Activated CD4-positive, alpha-beta T cell treated with anti-CD3 and anti-CD28 coated beads, Interleukin-2, amount 50 U/mL, for 4 hours (primary cell): ENCODE results near the gene NFKB1.
"Not testable (repeated sequence)": the region's sequence is repeated elsewhere in the genome, so short reads cannot be mapped to it uniquely, and the experiment has no call there.

Source experiments
- DNase-seq, 2 experiments: peaks; one replicate each; pipeline ENCODE4 v3.0.0-alpha.2; 2020

The NFKB1 gene

DNA sequence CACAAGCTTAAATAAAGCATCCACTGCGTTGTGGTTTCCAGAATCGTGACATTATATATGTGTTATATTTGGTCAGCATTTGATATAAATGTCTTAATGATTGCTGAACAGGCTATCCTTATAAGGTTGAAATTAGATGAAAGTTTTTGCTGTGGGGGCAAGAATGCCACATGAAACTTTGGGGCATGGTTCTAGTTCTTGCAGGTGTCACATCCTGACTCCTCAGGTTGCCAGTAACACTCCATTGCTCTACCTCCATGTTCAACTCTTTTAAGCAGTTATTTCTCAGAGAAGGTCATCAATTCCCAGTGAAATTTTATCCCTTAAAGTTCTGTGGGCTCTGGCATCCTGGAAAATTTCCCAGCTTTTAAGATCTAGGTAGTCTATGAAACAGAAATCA lies 33.7 kb downstream of the NFKB1 start:
- DNase-seq, result no peak

DNA sequence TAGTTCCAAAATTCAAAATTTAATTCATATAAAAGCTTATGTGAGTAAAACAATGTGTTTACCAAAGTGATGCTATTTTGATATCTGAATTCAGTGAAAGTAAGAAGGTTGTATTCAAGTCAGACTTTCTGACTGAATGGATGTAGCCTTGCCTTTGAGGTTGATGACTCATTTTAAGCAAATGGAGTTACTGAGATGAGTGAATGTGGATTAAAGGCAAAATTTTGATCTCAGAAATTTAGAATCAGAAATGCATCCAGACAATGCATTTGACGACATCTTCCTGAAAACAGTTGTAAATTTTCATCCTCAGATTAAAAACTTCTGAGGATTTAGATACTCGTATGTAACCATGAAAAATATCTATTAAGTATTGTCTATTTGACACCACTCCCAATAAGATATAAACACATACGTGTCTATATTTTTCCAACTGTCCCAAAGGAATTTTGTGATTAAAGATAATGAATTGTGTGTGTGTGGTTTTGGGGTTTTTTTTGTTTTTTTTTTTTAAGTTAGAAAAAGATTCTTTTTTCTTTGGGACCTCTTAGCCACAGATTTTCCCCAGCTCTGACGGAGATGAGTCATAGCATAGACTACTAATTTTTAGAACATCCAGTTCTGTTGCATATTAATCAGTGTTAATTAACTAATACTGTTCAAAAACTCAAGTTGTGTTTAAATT lies 34.4 kb downstream of the NFKB1 start:
- no peak for DNase-seq

DNA sequence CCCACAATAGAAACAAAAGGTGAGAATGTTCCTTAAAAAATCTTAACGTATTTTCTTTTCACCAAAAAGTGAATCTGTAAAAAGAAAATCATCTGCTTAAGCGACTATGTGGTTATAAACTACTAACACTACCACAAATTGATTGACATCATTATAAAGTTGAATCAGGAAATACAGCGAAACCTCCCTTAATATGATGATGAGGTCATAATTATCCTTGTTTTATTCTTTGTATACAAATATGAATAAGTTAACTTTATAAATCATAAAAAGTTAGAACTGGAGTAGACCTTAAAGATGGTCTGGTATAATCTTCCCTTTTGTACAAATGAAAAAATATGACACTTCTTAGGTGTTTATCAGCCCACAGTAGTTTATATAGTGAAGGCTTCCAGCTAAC lies 35.6 kb downstream of the NFKB1 start:
- DNase-seq, result no peak

DNA sequence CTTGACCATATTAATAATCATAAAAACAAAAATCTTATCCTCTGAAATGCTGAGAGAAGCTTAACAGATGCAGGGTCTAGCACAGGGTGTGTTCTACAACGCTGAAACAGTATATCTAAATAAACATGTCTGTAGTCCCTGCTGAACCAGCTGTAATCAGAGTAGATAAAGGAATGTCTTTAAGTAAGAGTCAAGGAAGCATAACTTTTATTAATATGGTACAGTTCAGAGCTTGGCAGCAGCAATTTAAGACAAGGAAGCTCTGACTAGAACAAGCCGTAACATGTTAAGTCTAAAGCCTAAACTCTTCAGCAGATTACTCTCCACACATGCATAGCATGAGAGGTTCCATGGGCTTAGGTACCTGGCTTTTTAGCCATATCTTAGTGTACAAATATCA lies 36.1 kb downstream of the NFKB1 start:
- no peak for DNase-seq

DNA sequence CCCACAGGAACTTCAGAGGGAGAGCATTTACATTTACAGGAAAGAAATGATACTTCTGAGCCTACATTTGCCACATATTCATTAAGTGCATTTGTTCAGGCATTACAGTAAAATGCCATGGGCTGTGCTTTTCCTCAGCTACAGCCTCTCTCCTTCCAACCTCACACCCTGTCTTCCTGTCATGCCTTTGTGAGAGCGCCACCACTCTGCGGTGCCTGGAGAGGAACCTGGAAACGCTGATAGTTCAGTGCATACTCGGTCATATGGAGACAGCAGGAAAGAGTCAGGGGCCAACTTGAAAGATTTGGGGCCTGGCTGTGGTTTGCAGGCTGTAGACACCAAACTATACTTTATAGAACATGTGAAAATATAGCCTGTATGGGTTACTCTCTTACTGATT lies 40.5 kb downstream of the NFKB1 start:
- no peak for DNase-seq

DNA sequence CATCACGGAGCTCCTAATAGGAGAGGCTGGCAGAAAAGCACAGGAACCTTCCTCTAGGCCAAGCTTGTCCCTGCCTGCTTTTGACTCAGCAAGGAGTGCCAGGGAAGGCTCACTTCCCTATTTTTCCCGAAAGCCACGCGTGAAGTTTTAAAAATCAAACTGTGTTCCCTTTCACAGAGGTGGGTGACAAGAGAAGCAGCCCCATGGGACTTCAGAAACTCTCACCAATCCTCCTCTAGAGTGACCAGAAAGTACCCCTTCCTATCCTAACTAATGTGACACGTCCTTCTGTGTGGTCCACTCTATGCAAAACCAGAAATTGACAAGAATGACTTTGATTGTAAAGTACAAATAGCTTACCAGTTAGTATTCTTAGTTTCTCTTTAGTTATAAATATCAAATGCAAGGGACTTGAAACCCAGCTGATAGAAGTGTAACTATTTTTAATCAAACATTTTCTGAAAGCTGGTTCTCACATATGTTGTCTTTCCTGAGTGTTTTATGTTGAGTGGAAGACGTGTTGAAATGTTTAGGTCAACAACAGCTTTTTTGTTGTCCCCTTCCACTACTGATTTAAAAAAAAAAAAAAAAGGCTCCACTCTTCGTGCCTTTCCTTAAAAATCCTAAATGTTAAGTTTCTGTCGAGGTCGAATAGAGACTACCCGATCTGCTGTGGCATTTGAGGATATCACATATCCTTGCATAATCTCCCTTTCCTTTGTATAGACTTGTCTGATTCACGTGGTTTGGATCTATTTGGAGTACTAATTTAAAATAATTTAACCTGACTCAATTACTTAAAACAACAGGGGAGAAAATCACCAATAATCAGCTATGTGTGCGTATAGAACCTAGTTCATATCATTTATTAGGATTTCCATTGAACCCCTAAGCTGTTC lies 42.1 kb downstream of the NFKB1 start:
- DNase-seq, result no peak

DNA sequence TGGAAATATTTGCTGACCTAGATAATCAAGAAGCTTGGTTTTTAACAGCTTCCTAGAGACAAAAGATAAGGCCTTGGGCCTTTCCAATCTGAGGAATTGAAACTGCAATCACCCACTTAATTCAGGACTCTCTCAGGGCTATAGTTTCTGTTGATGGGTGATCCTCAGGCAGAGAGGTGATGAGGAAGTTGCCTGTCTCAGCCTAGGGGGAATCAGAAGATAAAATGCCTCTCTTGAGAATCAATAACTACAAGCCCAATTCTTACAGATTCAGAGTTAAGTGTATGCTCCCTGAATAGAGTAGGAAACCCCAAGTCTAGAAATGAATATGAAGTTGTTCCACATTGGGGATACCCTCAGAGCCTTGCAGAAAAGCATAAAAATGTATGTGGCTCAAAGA lies 45.5 kb downstream of the NFKB1 start:
- no peak for DNase-seq

DNA sequence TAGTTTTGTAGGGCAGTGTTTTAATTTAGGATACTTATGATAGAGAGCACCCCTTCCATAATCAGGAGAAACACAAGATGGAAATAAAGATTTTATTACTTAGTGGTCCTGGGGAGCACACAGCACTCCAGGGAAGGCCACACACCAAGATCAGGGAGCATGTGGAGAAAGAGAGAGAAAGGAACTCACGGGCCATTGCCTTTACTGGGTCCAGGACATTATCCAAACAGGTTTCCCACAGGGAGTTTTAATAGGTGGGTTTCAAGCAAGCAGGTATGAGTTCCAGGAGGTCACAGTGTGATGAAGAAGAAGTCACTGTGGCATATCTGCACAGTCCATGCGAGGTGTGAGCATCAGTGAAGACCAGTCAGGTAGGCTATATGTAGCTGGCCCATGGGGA lies 46.8 kb downstream of the NFKB1 start:
- DNase-seq, result no peak

DNA sequence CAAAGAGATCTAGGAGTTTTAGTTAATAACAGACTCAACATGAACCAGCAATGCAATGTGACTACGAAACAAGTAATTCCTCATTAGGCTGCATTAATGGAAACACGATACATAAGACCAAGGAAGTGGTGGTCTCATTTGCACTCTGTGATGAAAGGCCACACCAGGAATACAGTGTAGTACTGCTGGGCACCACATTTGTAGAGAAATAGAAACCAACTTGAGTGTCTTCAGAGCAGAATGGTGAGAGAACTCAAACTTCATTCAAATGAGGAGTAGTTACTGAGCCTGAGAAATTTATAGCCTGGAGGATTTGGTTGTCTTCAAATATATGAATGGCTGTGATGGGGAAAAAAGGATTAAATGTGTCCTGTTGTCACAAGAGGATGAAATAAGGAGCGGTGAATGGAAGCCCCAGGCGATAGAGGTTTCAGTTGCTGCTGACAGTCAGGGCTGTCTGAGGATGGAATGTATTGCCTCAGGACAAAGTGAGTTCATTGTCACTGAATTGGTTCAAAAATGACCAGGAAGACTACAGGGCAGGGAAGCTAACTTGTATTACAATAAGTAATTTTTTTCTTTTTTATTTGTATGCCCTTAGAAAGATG lies 50.9 kb downstream of the NFKB1 start:
- no peak for DNase-seq

DNA sequence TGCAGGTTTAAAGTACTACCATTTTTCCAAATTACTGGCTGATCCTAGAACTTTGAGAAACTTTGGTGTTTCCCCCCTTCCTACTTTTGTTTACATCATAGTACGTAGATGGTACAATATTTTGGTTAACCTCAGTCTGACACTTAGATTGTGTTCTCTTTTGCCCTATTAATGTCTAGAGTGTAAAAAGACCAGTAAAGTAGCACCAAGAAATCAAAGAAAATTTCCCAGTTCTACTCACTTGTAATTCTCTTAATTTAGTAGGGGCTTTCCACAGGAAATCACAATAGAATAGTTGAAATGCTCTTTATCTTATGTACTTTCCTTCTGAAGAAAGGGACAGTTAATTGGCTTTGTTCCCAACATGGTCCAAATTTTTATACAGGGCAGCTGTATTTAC lies 51.6 kb downstream of the NFKB1 start:
- no peak for DNase-seq

DNA sequence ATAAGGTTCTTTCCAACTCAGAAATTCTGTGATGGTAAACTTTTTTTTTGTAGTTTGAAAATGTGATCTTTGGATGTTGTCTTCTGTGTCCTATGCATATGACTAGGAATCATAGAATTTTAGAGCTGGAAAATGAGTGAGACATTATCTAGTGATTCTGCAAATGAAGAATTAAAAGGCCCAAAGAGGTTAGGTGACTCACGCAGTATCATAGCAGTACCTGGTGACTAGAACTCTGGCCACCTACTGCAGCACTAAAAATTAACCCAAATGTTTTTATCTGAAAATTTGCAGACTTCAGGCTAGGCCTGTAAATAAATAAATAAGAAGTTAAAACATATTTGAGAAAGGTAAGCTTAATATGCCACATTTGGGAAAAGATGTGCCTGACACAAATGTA lies 52.8 kb downstream of the NFKB1 start:
- DNase-seq, result no peak

DNA sequence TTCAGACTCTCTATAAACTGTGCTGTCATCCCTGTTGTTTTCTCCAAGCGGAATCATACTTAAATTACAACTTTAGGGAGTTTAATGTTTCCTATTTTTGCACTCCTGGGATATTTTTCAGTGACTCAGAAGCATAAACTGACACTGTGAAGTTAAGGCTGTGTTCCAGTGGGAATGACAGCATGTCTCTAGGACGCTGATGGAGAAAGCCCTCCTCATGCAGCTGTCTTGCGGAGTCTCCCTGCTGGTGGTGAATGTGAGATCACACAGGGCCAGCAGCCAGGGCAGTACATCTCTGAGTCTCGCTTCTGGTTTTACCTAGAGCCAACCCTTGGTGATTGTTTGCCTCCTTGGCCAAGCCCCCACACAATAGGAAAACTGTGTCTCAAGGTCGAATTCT lies 53.3 kb downstream of the NFKB1 start:
- DNase-seq, result no peak

DNA sequence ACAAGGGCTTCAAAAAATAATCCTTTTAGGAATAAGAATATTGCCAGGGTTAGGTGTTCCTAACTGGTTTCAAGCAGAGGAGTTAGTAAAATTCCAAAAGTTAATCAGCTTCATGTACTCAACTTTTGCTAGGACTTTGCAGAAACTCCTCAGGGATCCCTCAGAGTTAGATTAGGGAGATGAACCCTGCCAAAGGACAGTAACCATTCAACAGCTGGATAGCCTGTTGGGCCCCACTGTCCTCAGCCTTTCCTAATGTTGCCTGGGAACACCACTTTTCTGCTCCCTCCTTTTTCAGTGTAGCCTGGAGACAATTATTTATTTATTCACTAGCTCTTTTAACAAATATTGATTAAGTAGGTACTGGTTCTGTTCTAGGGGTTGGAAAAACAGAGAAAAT lies 53.8 kb downstream of the NFKB1 start:
- no peak for DNase-seq

DNA sequence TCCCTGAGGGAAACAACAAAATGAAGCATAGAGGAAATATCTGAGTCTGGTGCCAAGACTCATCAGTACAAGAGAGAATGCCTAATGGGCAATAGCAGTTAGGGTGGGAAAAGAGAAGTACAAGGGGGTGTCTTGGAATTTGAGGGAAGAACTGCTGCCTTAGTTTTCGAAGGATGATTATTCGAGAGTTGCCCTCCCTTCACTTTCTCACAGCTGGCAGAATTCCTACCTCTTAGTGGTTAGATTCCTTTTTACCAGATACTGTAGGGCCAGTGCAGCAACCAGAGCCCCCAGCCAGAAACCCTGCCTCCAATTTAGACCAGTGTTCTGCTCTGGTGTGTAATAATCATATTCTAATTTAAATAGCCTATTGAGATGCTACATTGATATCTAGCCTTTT lies 56.5 kb downstream of the NFKB1 start:
- no peak for DNase-seq

DNA sequence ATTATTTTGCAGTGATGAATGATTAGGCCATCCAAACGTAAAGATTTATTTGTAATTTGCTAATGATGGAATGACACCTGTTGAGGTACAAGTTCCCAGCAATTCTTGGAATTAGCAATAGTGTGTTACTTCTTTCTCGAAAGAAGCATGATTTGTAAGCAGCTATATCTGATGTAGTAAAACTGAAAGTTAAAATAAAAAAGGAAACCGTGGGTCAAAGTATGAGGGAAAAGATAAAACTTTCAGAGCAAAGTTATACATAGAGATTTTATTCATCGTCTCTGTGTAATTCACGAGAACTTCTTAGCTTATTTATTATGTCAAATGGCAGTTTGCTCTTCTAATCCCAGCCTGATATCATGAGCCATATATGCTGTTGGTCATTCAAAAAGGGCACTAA lies 59.0 kb downstream of the NFKB1 start:
- no peak for DNase-seq

DNA sequence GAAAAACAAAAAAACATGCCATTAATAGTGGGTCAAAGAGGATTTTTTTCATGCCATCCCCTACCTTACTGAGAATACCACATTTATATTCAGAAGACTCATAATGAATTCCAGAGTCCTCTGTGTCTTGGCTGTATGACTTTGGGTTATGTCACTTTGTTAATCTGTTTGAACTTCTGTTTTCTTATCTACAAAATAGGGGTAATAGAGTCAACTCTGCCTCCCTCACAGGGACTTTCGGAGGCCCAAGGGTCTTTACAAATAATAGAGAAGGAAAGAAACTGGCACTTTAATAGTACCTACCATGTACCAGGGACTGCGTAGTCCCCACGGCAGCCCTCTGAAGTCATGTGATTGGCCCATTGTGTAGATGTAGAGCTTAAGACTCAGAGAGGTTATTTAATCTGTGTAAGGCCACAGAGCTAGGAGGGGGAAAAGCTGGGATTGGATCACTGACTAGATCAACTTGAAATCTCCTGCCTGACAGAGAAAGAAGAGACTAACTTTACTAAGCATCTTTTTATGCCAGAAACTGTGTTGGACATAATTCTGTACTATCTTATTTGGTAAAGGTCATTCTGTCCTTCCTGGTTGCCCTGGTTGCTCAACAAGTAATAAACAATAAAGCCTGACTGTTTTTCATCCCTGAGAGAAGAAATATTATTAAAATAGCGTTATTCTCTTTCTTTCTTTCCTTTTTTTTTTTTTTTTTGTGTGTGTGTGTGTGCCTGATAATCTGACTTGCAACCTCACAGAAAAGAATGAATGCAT lies 59.6 kb downstream of the NFKB1 start:
- DNase-seq, result no peak

DNA sequence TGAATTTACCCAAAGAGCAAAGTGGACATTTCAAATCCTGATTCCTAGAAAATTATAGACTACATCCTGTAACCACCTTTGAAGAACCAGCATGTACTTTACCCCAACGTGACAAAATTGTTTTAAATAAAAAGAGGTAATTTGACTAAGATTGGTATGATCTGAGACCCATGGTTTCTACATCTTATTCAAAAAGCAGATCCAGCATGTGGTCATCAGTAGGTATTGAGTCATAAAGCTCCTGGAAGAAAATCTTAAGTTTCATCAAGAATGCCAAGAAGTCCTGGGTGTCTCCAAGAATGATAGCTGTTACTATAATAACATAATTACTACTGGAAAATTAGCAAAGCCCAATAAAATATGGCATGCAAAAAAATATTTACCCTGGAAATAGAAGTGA lies 61.8 kb downstream of the NFKB1 start:
- DNase-seq, result no peak

DNA sequence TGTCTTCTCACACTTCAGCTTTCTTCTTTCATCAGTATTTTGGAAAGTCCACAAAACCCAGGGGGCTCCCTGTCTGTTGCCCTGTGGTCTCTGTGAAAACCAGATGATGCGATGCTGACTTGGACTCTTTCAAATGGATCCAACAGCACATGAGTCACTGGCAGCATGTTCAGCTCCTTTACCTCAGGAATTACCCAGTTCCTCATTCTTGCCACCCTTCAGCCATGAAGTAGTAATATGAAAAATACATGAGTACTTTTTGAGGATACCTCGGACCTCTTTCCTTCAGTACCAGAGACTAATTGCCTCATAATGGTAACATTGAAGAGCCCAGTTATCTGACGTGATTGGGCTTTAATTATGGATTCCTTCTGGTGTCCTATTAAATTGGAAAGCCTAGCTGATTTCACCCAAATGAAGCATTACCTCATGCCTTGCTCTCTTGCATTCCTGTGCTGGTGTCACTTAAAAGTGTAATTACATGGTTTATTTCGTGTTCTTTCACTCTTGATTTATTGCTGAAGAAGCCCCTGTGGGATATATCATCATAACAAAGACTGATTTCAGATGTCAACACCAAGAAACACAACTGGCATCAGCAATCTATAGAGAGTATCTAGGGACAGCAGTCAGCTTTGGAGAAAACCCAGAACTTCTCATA lies 63.4 kb downstream of the NFKB1 start:
- DNase-seq, result no peak

DNA sequence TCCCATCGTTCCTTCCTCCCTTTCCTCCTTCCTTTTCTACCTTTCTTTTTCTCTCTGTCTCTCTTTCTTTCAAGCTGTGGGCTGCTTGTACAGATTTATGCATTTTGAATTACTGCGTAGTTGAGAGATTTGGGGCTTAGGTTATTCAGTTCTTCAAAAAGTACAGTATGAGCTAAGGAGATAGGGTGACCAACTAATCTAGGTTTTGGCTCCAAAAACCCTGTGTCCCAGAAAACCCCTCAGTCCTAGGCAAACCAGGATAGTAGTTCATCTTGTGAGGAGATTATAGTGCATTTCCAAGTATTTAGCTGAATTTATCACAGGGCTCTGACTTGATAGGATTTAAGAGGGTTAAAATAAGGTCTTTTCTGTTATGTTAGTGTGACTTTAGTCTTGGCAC lies 64.5 kb downstream of the NFKB1 start:
- DNase-seq, result no peak

DNA sequence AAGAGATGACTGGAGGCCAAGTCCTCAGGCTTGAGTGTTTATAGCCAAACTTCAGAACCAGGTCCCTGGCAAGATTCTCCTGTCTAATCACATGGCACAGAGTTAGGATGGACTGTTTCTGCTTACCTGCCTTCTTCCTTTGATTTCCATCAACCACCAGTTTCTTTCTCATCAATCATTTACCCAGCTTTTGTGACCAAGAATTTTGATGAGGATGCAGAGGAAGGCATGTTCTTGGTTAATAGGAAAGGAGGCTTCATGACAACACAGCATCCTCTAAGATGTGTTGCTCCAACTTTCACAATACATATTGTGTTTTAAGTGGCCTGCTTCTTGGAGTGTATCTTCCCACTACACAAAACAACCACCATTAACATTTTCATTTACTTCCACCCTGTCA lies 65.3 kb downstream of the NFKB1 start:
- DNase-seq, result no peak

DNA sequence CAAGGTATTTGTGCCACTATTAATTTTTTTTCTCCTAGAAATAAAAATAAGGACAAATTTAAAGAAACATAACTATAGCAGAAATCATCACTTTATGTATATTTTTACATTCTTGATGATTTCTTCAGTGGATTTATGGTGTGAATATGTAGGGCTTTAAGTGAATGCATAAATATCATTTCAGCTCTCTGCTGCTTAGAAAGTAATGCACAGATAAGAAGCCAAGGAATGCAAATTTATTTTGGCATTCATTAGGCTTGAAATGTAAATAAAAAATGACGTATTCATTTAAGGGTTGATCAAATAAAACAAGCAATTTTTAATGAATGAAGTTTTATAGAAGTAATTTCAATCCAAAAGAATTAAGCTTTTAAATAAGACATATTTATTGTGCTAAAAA lies 66.3 kb downstream of the NFKB1 start:
- DNase-seq, result no peak

DNA sequence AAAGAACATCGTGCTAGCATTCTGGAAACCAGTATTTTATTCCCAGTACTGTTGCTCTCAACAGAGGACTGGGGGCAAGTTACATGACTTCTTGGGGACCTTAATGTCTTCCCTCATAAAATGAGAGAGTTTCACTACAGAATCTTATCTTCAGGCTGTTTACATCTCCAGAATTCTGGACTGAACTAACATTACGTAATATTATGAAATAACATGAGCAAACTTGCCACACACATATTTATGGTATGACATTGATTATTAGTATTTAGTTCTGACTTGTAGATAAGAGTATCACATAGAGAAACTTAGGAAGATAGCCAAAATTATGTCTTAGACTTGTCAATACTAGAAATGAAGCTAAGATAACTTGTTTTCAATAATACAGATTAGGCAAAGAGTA lies 68.0 kb downstream of the NFKB1 start:
- no peak for DNase-seq

DNA sequence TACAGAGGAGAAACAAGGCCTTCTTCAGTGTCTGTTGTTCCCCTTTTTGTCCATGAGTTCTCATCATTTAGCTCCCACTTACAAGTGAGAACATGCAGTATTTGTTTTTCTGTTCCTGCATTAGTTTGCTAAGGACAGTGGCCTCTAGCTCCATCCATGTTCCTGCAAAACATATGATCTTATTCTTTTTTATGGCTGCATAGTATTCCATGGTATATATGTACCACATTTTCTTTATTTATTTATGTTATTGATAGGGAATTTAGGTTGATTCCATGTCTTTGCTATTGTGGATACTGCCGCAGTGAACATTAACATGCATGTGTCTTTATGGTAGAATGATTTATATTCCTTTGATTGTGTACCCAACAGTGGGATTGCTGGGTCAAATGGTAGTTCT lies 69.1 kb downstream of the NFKB1 start:
- DNase-seq, result not testable (repeated sequence)
